K562 (cell line): ENCODE results near the gene NDUFA3.

ENCODE experiments used
- CTCF ChIP-seq, 3 experiments: IDR thresholded peaks in 2 of 3; conservative IDR thresholded peaks in 1 of 3; 2 replicates each; pipeline ENCODE4 v1.5.1; 2011 to 2012; ENCODE audit warnings: low read length in 3 of 3, mild to moderate bottlenecking in 3 of 3, control low read depth in 2 of 3, improper control_type of control experiment in 1 of 3, inconsistent platforms in 1 of 3, low read depth in 1 of 3, mixed read lengths in 1 of 3, moderate library complexity in 1 of 3; ENCODE audit not compliant: insufficient read depth in 2 of 3
- DNMT1 ChIP-seq: fragments of 450-650 bp; IDR thresholded peaks from 2 replicates; pipeline ENCODE4 v1.6.1; 2016; ENCODE audit warnings: antibody characterized with exemption, mild to moderate bottlenecking
- FOXA1 ChIP-seq: fragments of 450-650 bp; IDR thresholded peaks from 2 replicates; pipeline ENCODE4 v1.6.1; 2016; ENCODE audit warnings: mild to moderate bottlenecking, borderline replicate concordance
- HCFC1 ChIP-seq: IDR thresholded peaks from 2 replicates; pipeline ENCODE4 v1.6.1; 2012; ENCODE audit warnings: low read depth, low read length, improper control_type of control experiment
- JUN ChIP-seq, 2 experiments: sonication (generic) in 1 of 2; formaldehyde crosslinking in 1 of 2; IDR thresholded peaks; 2 replicates each; pipeline versions ENCODE4 v1.6.1 to v1.8.0; 2012 to 2022; ENCODE audit warnings: borderline replicate concordance in 2 of 2, mild to moderate bottlenecking in 2 of 2, improper control_type of control experiment in 1 of 2, low read depth in 1 of 2, low read length in 1 of 2, missing genetic modification reagents in 1 of 2
- KDM2B ChIP-seq: fragments of 250-450 bp; sonication (Bioruptor Pico); IDR thresholded peaks from 2 replicates; pipeline ENCODE4 v1.8.0; 2021; ENCODE audit warnings: mild to moderate bottlenecking, moderate library complexity
- MXI1 ChIP-seq: IDR thresholded peaks from 2 replicates; pipeline ENCODE4 v1.6.1; 2011; ENCODE audit warnings: low read depth, mild to moderate bottlenecking, improper control_type of control experiment, low read length
- PBX2 ChIP-seq, 2 experiments: IDR thresholded peaks in 1 of 2; conservative IDR thresholded peaks in 1 of 2; 2 replicates each; pipeline ENCODE4 v1.6.1; 2016; ENCODE audit warnings: low read depth in 2 of 2, mild to moderate bottlenecking in 1 of 2, missing compliant biosample characterization in 1 of 2, missing genetic modification characterization in 1 of 2, moderate library complexity in 1 of 2
- PHF20 ChIP-seq: fragments of 450-650 bp; IDR thresholded peaks from 2 replicates; pipeline ENCODE4 v1.6.1; 2018; ENCODE audit not compliant: partially characterized antibody
- ZBED1 ChIP-seq: IDR thresholded peaks from 2 replicates; pipeline ENCODE4 v1.6.1; 2014
- ZNF354B ChIP-seq: fragments of 250-450 bp; sonication (Bioruptor Pico); IDR thresholded peaks from 2 replicates; pipeline ENCODE4 v1.4.0; 2020
- ZNF384 ChIP-seq: IDR thresholded peaks from 2 replicates; pipeline ENCODE4 v1.6.1; 2012; ENCODE audit warnings: low read depth, low read length, improper control_type of control experiment
- TF ChIP-seq, protein P1 (sequence below): sonication (generic); formaldehyde crosslinking; IDR thresholded peaks from 2 replicates; pipeline ENCODE4 v1.8.1; 2023; ENCODE audit warnings: mild to moderate bottlenecking, missing genetic modification reagents

DNA sequence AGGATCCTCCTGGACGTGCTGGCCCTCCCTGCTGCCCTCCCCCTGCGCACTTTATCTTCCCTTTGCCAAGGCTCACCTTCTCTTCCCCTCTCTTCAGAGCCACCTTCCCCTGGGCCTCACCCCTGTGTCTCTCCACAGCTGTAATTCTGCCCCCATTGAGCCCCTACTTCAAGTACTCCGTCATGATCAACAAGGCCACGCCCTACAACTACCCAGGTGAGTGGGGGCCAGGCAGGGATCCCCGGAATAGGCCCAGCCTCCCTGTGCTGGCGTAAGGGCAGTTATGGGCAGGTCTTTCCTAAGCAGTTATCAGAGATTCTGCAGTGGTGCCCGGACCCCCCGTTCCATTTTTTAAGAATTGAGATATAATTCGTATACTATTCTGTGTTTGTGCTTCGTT lies 3.1 kb downstream of the NDUFA3 start:
- no peak for TF ChIP-seq DNMT1
- no peak for TF ChIP-seq HCFC1
- no peak for TF ChIP-seq PHF20
- no peak for TF ChIP-seq MXI1
- no peak for TF ChIP-seq CTCF (IDR thresholded peaks at IDR 0.05 in 2 of 3, conservative IDR thresholded peaks at IDR 0.05 in 1 of 3; ENCODE audit: insufficient read depth in 2 of 3, low read depth in 1 of 3, low read length in 3 of 3)
- TF ChIP-seq, protein P1, sequence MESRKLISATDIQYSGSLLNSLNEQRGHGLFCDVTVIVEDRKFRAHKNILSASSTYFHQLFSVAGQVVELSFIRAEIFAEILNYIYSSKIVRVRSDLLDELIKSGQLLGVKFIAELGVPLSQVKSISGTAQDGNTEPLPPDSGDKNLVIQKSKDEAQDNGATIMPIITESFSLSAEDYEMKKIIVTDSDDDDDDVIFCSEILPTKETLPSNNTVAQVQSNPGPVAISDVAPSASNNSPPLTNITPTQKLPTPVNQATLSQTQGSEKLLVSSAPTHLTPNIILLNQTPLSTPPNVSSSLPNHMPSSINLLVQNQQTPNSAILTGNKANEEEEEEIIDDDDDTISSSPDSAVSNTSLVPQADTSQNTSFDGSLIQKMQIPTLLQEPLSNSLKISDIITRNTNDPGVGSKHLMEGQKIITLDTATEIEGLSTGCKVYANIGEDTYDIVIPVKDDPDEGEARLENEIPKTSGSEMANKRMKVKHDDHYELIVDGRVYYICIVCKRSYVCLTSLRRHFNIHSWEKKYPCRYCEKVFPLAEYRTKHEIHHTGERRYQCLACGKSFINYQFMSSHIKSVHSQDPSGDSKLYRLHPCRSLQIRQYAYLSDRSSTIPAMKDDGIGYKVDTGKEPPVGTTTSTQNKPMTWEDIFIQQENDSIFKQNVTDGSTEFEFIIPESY, result no peak
- TF ChIP-seq PBX2 (CRISPR knock-in tag; IDR thresholded peaks at IDR 0.05; ENCODE audit: low read depth), result no peak
- TF ChIP-seq PBX2 (tag; conservative IDR thresholded peaks at IDR 0.05; ENCODE audit: low read depth), result no peak
- no peak for TF ChIP-seq JUN (IDR thresholded peaks at IDR 0.05; ENCODE audit: borderline replicate concordance, low read depth, low read length)
- TF ChIP-seq JUN (CRISPR knock-in tag; IDR thresholded peaks at IDR 0.05; ENCODE audit: borderline replicate concordance), result no peak
- TF ChIP-seq KDM2B (CRISPR knock-in tag), result no peak
- TF ChIP-seq ZNF354B (CRISPR knock-in tag), result no peak
- TF ChIP-seq FOXA1, result no peak
- no peak for TF ChIP-seq ZNF384
- TF ChIP-seq ZBED1, result no peak
